Activated CD4-positive, alpha-beta T cell treated with anti-CD3 and anti-CD28 coated beads, Interleukin-2, amount 10 ng/mL, durations not matched to agents 24 days and 14 days (primary cell): ENCODE results near the gene INIP. TPM values are rescaled to one million over a fixed set of nuclear protein-coding genes. Genes with fewer than 3 reads are reported as not detected.

ENCODE experiments used
- DNase-seq: peaks from one replicate; pipeline ENCODE4 v3.0.0; 2022
- H3K27ac Mint-ChIP-seq: one replicate; pipeline ENCODE4 v1.8.0; 2022; ENCODE audit warnings: mild to moderate bottlenecking, mixed read lengths
- H3K27me3 Mint-ChIP-seq: one replicate; pipeline ENCODE4 v1.8.0; 2022; ENCODE audit warnings: mixed read lengths
- H3K36me3 Mint-ChIP-seq: one replicate; pipeline ENCODE4 v1.8.0; 2022; ENCODE audit warnings: low read depth, mild to moderate bottlenecking, mixed read lengths
- H3K4me1 Mint-ChIP-seq: one replicate; pipeline ENCODE4 v1.8.0; 2021; ENCODE audit warnings: mixed read lengths
- H3K4me3 Mint-ChIP-seq: one replicate; pipeline ENCODE4 v1.8.0; 2022; ENCODE audit warnings: mild to moderate bottlenecking, moderate library complexity, mixed read lengths
- H3K9me3 Mint-ChIP-seq: one replicate; pipeline ENCODE4 v1.8.0; 2021; ENCODE audit warnings: mixed read lengths
- intact Hi-C: fragments of 100-400 bp; cut with micrococcal nuclease; formaldehyde crosslinking; loops from one replicate; pipeline ENCODE4 v1.15.1; 2023
- total RNA-seq: library from RNA; stranded (reverse); gene quantifications from 2 replicates; pipeline ENCODE4 v1.2.3, GENCODE V29; 2022

The INIP gene, protein sequence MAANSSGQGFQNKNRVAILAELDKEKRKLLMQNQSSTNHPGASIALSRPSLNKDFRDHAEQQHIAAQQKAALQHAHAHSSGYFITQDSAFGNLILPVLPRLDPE
- total RNA-seq, result 34.2 and 36.2 TPM in 2 replicates

DNA sequence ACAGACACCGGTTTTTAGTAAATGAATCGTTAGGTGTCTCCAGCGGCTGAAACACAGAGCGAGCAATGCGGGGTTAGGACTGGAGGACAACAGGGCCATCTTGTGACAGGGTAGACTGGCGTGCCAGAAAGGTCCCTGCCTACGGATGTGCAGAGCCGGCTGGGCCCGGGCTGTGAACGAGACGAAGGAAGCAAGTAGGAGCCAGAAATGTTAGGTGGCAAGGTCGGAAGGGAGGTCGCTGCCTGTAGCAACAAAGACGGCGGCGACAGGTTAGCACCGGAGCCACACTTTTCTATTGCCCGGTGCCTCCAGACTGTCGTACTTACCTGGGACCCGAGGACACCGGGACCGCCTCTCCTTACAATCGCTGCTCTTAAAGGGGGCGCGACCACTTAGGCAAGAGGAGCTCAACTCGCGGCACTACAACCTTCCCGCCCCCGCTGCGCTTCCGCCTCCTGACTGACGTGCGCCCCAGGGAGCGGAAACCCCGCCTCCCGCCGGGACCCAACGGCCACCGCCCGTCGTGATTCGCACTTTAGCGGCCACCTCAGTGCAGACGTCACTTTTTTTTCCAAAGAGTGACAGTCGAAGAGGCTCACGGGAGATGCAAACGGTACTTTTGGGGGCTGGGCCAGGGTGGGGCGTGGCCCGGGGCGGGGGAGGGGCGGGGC, at the start of gene INIP:
TSS of gene INIP (minus strand) at position 457 of the 671 bp plus-strand sequence. CDS start 1,632 bp downstream, outside the sequence.
- H3K36me3 Mint-ChIP-seq, result peaks cover 7% of the 10 kb centered on the region
- peaks cover 16% of the 10 kb centered on the region for H3K4me1 Mint-ChIP-seq
- H3K4me3 Mint-ChIP-seq, result peak within 1 kb of the TSS; percentile 94
- no peaks in the 10 kb centered on the region for H3K9me3 Mint-ChIP-seq
- DNase-seq, result peak; percentile 99
- no peaks in the 10 kb centered on the region for H3K27me3 Mint-ChIP-seq
- intact Hi-C loops, result loop anchor here (1.0 to 10.0 kb wide), 8 partner anchors 10 to 623 kb away; partner anchors contain the start of genes KIAA1958 and SNX30
- H3K27ac Mint-ChIP-seq, result peak within 1 kb of the TSS; percentile 99

DNA sequence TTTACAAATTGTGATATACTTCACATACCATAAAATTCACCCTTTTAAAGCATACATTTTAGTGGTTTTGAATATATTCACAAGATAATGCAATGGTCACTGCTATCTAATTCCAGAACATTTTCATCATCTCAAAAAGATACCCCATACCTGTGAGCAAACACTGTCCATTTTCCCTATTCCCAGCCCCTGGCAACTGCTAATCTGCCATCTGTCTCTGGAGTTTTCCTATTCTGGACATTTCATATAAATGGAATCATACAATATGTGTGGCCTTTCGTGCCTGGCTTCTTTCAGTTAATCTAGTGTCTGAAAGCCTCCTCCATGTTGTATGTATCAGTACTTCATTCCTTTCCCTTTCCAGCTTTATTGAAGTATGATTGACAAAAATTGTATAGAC, 47.4 kb upstream of the INIP start:
- peaks cover 16% of the 10 kb centered on the region for H3K9me3 Mint-ChIP-seq
- H3K4me3 Mint-ChIP-seq, result no peak overlapping the region
- peaks cover 2% of the 10 kb centered on the region for H3K27me3 Mint-ChIP-seq
- no peak overlapping the region for H3K27ac Mint-ChIP-seq
- H3K4me1 Mint-ChIP-seq, result peaks cover 2% of the 10 kb centered on the region
- intact Hi-C loops, result no loop called here
- DNase-seq, result no peak
- H3K36me3 Mint-ChIP-seq, result peaks cover 16% of the 10 kb centered on the region

DNA sequence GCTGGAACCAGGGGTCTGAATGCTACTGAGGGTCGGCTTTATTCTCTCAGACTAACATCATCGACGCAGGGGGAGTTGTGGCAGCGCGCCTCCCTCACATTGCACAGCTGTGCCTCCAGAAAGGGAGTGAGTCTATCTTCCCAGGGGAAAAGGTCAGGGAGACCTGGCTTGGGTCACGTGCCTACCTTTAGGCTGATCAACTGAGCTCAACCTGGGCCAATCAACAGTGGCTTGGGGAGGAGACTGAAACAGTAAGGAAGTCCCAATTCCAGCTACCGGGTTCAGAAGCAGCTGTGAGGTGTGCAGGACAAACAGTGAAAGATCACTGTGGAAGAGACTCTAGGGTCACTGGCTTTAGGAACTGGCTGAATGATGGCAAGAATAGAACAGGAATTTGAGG, 46.9 kb upstream of the INIP start:
- Mint-ChIP-seq H3K4me1 (peaks cover 4% of the 10 kb centered on the region), H3K4me3 (no peak overlapping the region), H3K9me3 (peaks cover 16% of the 10 kb centered on the region), H3K27me3 (peaks cover 2% of the 10 kb centered on the region), H3K27ac (no peak overlapping the region), H3K36me3 (peaks cover 15% of the 10 kb centered on the region)
- no peak for DNase-seq
- intact Hi-C loops, result no loop called here

DNA sequence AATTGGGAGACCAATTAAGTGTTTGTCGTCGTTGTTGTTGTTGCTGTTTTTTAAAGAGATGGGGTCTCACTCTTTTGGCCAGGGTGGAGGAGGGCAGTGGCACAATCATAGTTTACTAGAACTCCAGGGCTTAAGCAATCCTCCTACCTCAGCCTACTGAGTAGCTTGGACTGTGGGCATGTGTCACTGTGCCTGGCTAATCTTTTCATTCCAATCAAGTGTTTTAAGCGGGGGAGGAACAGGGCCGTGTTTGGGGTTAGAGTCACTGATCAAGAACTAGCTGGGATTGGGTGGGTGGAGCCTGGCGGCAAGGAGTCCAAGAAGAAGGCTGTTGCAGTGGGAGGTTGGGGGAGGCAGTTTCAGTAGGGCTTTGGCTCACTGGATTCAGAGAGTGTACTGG, 46.4 kb upstream of the INIP start:
- no peak for DNase-seq

DNA sequence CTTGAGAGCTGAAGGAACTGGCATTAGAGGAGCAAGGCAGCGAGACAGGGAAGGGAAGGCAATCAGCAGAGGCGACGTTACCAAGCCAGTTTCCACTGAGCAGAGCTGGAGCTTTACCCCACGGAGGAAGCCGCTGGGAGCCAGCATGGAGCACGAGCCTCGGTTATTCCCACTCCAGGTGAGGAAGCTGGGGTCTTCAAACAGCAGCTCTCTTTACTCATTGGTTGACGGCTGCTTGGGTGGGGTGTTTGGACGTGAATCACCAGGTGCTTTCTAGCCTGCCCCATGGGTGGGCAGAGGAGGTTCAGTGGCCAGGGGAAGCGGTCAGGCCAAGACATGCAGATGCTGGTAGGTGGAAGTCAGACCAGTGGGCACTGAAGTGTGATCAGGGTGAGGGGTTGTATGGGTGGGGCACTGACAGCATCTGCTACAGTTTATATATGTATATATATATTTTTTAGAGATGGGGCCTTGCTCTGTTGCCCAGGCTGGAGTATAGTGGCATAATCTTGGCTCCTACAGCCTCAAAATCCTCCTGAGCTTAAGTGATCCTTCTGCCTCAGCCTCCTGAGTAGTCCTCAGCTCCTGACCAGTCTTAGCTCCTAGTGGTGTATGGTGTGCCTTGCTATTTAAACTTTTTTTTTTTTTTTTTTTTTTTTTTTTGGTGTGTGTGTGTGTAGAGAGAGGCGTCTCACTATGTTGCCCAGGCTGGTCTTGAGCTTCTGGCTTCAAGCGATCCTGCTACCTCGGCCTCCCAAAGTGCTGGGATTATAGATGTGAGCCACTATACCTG, 45.0 kb upstream of the INIP start:
- intact Hi-C loops, result no loop called here
- Mint-ChIP-seq H3K36me3 (peaks cover 8% of the 10 kb centered on the region), H3K4me3 (no peak overlapping the region), H3K9me3 (peaks cover 9% of the 10 kb centered on the region), H3K27me3 (peaks cover 4% of the 10 kb centered on the region), H3K27ac (no peak overlapping the region), H3K4me1 (peaks cover 5% of the 10 kb centered on the region)
- DNase-seq, result no peak

More for the DNA sequence above, 46.4 kb upstream of the INIP start:
- Mint-ChIP-seq H3K27ac (no peak overlapping the region), H3K36me3 (peaks cover 11% of the 10 kb centered on the region), H3K4me1 (peaks cover 6% of the 10 kb centered on the region), H3K4me3 (no peak overlapping the region), H3K9me3 (peaks cover 16% of the 10 kb centered on the region), H3K27me3 (peaks cover 2% of the 10 kb centered on the region)
- intact Hi-C loops, result no loop called here

DNA sequence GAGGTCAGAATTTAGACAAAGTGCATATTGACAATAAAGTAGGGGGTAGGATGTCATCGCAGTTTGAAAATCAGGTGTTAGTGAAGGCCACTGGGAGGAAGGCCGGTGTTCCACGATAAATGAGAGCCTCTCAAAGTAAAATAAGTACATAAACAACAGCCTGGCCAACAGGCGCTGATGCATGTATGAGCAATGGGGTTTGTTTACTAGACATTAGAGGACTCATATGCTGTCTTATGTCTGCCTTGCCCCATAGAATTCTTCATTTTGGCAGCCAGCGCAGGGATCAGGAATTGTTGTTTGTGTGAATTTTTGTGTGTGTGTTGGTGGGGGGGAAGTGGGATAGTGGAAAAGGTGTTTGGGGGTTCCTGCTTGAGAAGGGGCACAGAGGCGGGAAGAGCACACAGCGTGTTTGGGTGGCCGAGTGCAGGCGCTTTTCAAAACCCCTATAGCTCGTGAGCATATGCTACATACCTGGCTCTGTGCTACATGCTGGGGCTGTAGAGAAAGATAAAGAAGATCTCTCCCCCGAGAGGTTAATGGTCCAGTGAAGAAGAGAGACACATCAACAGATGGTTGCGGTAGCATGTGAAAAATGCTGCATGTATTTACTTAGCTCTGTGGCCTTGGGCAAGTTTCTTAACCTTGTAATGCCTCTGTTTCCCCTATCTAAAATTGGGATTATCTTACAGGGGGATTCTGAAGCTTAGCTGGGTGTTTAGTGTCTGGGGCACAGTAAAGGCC, 44.2 kb upstream of the INIP start:
- Mint-ChIP-seq H3K27ac (no peak overlapping the region), H3K4me3 (no peak overlapping the region), H3K4me1 (peaks cover 13% of the 10 kb centered on the region), H3K36me3 (peaks cover 8% of the 10 kb centered on the region), H3K27me3 (peaks cover 8% of the 10 kb centered on the region), H3K9me3 (peaks cover 11% of the 10 kb centered on the region)
- intact Hi-C loops, result no loop called here
- no peak for DNase-seq

DNA sequence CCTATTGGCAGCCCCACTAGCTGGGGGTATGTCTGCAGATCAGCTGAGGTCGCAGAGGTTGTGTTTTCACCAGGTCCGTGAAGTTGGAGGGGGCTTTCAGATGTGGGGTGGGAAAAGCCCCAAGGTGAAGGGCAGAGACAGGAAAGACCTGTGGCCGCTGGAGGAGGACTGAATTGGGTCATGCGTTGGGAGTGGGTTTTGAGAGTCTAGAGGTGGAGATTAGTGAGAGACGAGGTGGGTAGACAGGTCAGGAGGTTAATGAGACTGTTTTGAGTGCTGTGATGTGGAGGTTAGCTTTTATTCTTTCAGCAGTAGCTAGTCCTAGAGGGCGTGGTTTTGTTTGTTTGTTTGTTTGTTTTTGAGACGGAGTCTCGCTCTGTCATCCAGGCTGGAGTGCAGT, 42.9 kb upstream of the INIP start:
- H3K36me3 Mint-ChIP-seq, result peaks cover 5% of the 10 kb centered on the region
- peaks cover 4% of the 10 kb centered on the region for H3K9me3 Mint-ChIP-seq
- H3K4me3 Mint-ChIP-seq, result no peak overlapping the region
- H3K27me3 Mint-ChIP-seq, result peaks cover 8% of the 10 kb centered on the region
- H3K27ac Mint-ChIP-seq, result no peak overlapping the region
- peaks cover 19% of the 10 kb centered on the region for H3K4me1 Mint-ChIP-seq
- no peak for DNase-seq
- intact Hi-C loops, result no loop called here

DNA sequence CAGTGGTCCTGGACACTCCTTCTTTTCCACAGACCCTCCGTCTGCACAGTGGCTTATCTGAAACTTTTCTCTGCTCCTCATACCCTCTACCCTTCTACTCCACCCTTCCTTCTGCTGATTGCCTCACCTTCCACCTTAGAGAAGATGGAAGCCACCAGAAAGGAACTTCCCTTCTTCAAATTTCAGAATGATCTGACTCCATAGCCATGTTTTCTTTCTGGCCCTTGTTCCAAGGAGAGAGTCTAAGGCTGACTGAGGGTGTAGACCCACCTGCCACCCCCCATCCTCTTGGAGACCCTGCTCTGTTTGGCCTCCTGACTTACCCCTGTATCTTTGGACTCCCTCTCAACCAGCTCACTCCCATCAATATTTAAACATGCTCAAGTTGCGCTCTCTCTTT, 40.0 kb upstream of the INIP start:
- H3K36me3 Mint-ChIP-seq, result peaks cover 5% of the 10 kb centered on the region
- no peak for DNase-seq
- peaks cover 4% of the 10 kb centered on the region for H3K9me3 Mint-ChIP-seq
- peaks cover 8% of the 10 kb centered on the region for H3K27me3 Mint-ChIP-seq
- H3K4me3 Mint-ChIP-seq, result no peak overlapping the region
- H3K27ac Mint-ChIP-seq, result no peak overlapping the region
- peaks cover 41% of the 10 kb centered on the region for H3K4me1 Mint-ChIP-seq
- intact Hi-C loops, result loop anchor here (10.0 kb wide), 1 partner anchor 397 kb away; the partner anchor contains the start of gene SLC31A2

DNA sequence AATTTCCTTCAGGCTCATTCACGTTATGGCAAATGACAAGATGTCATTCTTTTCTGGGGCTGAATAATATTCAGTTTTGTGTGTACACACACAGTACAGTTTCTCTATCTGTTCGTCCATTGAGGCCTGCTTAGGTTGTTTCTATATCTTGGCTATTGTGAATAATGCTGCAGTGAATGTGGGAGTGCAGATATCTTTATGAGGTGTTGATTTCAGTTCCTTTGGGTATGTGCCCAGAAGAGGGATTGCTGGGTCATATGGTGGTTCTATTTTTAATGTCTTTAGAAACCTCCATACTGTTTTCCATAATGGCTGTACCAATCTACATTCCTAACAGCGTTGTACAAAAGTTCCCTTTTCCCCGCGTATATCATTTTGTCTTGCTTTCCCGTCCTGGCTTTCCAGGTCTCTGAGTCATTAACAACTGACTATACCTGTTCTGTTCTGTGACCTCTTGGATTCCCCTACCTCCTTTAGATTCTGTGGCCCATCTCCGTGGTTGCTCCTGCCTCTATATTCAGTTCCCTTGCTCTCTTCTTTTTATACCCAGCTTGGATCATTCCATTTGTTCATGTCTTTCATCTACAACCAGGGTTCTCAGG, 39.5 kb upstream of the INIP start:
- intact Hi-C loops, result loop anchor here (10.0 kb wide), 1 partner anchor 397 kb away; the partner anchor contains the start of gene SLC31A2
- no peak for DNase-seq
- H3K4me1 Mint-ChIP-seq, result peaks cover 46% of the 10 kb centered on the region

DNA sequence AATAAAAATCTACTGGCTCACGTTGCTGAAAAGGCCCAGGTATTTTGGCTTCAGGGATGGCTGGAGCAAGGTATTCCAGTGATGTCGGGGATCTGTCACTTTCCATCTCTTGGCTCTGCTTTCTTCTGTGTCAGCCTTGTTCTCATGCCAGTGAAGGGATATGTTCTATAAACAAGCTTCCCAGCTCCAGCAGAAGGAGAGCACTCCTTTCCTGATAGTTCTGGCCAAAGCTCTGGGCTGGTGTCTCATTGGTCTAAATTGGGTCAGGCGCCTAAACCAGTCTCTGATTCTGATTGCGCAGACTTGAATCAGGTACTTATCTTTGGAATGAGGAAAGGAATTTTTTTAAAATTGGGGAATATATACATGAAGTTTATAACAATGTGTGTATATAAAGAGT, 37.8 kb upstream of the INIP start:
- DNase-seq, result no peak
- Mint-ChIP-seq H3K27me3 (peaks cover 11% of the 10 kb centered on the region), H3K27ac (no peak overlapping the region), H3K4me1 (peaks cover 55% of the 10 kb centered on the region), H3K9me3 (peaks cover 4% of the 10 kb centered on the region), H3K36me3 (peaks cover 5% of the 10 kb centered on the region), H3K4me3 (no peak overlapping the region)
- intact Hi-C loops, result loop anchor here (2.0 to 10.0 kb wide), 3 partner anchors 15 to 725 kb away; partner anchors contain the start of gene SLC31A2

More for the DNA sequence above, 39.5 kb upstream of the INIP start:
- H3K27ac Mint-ChIP-seq, result no peak overlapping the region
- peaks cover 4% of the 10 kb centered on the region for H3K9me3 Mint-ChIP-seq
- H3K36me3 Mint-ChIP-seq, result peaks cover 5% of the 10 kb centered on the region
- no peak overlapping the region for H3K4me3 Mint-ChIP-seq
- peaks cover 8% of the 10 kb centered on the region for H3K27me3 Mint-ChIP-seq

DNA sequence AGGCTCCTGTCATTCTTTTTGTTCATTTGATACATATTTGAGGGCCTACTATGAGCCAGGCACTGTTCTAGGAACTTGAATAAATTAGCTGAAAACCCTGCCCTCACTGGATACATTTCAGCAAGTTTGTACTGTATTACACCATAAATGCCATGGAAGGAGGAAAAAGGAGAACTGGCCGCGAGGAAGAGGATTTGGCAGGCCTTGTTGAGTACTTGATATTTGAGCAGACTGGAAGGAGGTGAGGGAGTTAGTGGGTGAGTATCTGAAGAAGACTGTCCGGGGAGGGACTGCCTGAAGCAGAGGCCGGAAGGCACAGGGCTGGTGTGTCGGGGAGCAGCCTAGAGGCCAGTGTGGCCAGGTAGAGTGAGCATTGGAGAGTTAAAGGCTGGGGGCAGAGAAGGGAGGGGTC, 37.1 kb upstream of the INIP start:
- Mint-ChIP-seq H3K4me1 (peaks cover 59% of the 10 kb centered on the region), H3K9me3 (peaks cover 4% of the 10 kb centered on the region), H3K36me3 (peaks cover 5% of the 10 kb centered on the region), H3K27me3 (peaks cover 10% of the 10 kb centered on the region), H3K4me3 (peak overlapping the region; percentile 24), H3K27ac (peak overlapping the region; percentile 35)
- DNase-seq, result no peak
- intact Hi-C loops, result loop anchor here (2.0 to 10.0 kb wide), 3 partner anchors 16 to 724 kb away; partner anchors contain the start of gene SLC31A2

DNA sequence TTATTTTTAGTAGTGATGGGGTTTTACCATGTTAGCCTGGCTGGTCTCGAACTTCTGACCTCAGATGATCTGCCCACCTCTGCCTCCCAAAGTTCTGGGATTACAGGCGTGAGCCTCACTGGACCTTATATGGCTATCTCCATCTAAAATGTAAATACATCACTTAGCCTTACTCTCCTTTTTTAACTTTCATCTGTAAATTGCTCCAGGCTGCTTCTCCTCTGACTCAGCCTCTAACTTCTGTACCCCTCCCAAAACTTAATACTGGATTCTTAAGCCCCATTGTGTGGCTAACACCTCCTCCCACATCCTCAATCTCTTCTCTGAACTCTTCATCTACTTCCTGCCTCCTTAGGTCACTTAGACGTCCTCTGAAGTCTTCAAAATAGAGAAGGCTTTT, 36.7 kb upstream of the INIP start:
- Mint-ChIP-seq H3K4me3 (peak overlapping the region; percentile 24), H3K27ac (peak overlapping the region; percentile 35), H3K27me3 (peaks cover 10% of the 10 kb centered on the region), H3K4me1 (peaks cover 58% of the 10 kb centered on the region), H3K36me3 (peaks cover 5% of the 10 kb centered on the region), H3K9me3 (peaks cover 4% of the 10 kb centered on the region)
- peak; percentile 85 for DNase-seq
- intact Hi-C loops, result loop anchor here (2.0 to 10.0 kb wide), 7 partner anchors 16 to 837 kb away; partner anchors contain the start of genes FKBP15, PTBP3, SLC31A1 and SLC31A2

DNA sequence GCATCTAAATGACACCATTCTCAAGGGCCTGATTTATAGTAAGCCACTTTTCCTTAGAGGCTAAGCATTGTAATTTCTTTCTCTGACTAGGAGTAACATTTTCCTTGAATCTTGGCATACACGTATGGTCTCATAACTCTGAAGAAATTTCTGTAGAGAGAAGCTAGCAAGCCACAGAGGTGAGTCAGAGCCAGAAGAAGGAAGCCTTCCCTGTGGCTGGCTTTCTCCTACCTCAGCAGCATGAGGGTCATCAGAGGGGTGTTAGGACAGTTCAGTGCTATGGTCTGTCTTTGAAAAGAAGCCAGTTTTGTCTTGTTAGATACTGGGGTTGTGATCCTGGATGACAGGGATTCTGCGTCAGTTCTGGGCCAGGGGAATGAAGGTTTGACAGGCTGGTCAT, 35.8 kb upstream of the INIP start:
- intact Hi-C loops, result loop anchor here (2.0 to 10.0 kb wide), 7 partner anchors 17 to 836 kb away; partner anchors contain the start of genes FKBP15, PTBP3, SLC31A1 and SLC31A2
- H3K4me1 Mint-ChIP-seq, result peaks cover 65% of the 10 kb centered on the region
- peak; percentile 63 for DNase-seq
- H3K9me3 Mint-ChIP-seq, result peaks cover 4% of the 10 kb centered on the region
- H3K27me3 Mint-ChIP-seq, result peaks cover 10% of the 10 kb centered on the region
- peak overlapping the region; percentile 61 for H3K4me3 Mint-ChIP-seq
- peaks cover 2% of the 10 kb centered on the region for H3K36me3 Mint-ChIP-seq
- H3K27ac Mint-ChIP-seq, result peak overlapping the region; percentile 68
